ENCODE results near the gene PBX1. TPM values are rescaled to one million over a fixed set of nuclear protein-coding genes. Genes with fewer than 3 reads are reported as not detected.

The PBX1 gene
- total RNA-seq, 4 donors from 2014 or later: 89.6 to 138 (median 112) TPM

DNA sequence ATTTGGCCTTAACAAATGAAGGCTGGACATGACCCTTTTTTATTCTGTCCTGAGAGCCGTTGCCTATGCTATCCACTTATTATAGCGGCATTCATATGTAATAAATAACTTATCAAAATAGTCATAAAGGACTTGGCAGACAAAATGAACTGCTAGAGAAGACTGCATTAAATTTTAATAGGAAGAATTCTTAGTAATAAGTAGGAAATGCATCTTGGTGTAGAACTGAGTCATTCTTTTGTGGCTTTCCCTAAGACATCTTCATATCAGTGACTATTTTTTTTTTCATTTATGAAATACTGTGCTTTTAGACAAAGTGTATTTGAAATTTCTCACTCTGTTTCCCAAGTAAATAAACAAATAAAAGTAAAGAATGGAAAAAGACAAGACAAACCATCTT, 45.6 kb downstream of the PBX1 start:
- TF ChIP-seq, protein P1, sequence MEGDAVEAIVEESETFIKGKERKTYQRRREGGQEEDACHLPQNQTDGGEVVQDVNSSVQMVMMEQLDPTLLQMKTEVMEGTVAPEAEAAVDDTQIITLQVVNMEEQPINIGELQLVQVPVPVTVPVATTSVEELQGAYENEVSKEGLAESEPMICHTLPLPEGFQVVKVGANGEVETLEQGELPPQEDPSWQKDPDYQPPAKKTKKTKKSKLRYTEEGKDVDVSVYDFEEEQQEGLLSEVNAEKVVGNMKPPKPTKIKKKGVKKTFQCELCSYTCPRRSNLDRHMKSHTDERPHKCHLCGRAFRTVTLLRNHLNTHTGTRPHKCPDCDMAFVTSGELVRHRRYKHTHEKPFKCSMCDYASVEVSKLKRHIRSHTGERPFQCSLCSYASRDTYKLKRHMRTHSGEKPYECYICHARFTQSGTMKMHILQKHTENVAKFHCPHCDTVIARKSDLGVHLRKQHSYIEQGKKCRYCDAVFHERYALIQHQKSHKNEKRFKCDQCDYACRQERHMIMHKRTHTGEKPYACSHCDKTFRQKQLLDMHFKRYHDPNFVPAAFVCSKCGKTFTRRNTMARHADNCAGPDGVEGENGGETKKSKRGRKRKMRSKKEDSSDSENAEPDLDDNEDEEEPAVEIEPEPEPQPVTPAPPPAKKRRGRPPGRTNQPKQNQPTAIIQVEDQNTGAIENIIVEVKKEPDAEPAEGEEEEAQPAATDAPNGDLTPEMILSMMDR (IDR thresholded peaks at IDR 0.05): no peak
- no peak for TF ChIP-seq POLR2A (IDR thresholded peaks at IDR 0.05; ENCODE audit: low read depth)
- no peak for TF ChIP-seq POLR2AphosphoS5 (IDR thresholded peaks at IDR 0.05)
- TF ChIP-seq EP300 (IDR thresholded peaks at IDR 0.05): no peak
- no peaks in the 10 kb centered on the region for H3K27me3 ChIP-seq
- no peak for DNase-seq (ENCODE audit: extremely low spot score)
- 71% methylated on average over 2 of the region's 2 CpGs for WGBS
- H3K4me3 ChIP-seq: no peak overlapping the region
- no peaks in the 10 kb centered on the region for H3K9me3 ChIP-seq
- H3K36me3 ChIP-seq: no peaks in the 10 kb centered on the region
- intact Hi-C loops (cut with DNase I): no loop called here
- H3K27ac ChIP-seq (replicated peaks in 1 of 4): peak overlapping the region; percentile 44 to 72 (median 52)
- peaks cover 46 to 98% (median 96%) of the 10 kb centered on the region in 4 donors for H3K4me1 ChIP-seq

GRCh38 chr1:164605254-164606091, 46.5 kb downstream of the PBX1 start:
- Histone ChIP-seq H3K9me3 (no peaks in the 10 kb centered on the region), H3K27me3 (no peaks in the 10 kb centered on the region), H3K36me3 (no peaks in the 10 kb centered on the region), H3K27ac (replicated peaks in 1 of 4) (peak overlapping the region; percentile 13 to 72 (median 46)), H3K4me3 (no peak overlapping the region), H3K4me1 (peaks cover 53 to 98% (median 96%) of the 10 kb centered on the region in 4 donors)
- WGBS: 78% methylated on average over 3 of the region's 3 CpGs
- no peak for DNase-seq (ENCODE audit: extremely low spot score)
- intact Hi-C loops (cut with DNase I): no loop called here
- no peak for TF ChIP-seq POLR2AphosphoS5 (IDR thresholded peaks at IDR 0.05)
- no peak for TF ChIP-seq POLR2A (IDR thresholded peaks at IDR 0.05; ENCODE audit: low read depth)
- TF ChIP-seq, protein P1 (IDR thresholded peaks at IDR 0.05): no peak
- TF ChIP-seq EP300 (IDR thresholded peaks at IDR 0.05): no peak

DNA sequence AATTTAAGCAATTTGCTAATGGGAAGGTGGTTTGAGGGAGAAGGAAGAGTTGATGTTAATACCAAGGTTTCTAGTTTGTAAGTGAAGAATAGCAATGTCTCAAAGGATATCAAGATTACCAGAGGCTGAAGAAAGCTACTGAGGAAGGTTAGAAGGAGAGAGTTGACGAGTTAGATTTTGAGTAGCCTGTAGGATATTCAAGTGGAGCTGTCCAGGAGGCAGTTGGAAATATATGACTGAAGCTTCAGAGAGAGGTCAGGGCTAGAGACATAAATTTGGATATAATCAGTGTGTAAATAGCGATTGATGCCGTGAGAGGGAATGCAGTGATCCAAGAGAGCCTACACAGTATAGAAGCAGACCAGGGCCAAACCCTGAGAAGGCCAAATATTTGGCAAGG, 48.4 kb downstream of the PBX1 start:
- no peaks in the 10 kb centered on the region for H3K9me3 ChIP-seq
- no peaks in the 10 kb centered on the region for H3K36me3 ChIP-seq
- DNase-seq (ENCODE audit: extremely low spot score): no peak
- WGBS: 66% methylated on average over 3 of the region's 3 CpGs
- intact Hi-C loops (cut with DNase I): no loop called here
- TF ChIP-seq POLR2A (IDR thresholded peaks at IDR 0.05; ENCODE audit: low read depth): no peak
- TF ChIP-seq EP300 (IDR thresholded peaks at IDR 0.05): no peak
- TF ChIP-seq, protein P1 (IDR thresholded peaks at IDR 0.05): no peak
- TF ChIP-seq POLR2AphosphoS5 (IDR thresholded peaks at IDR 0.05): no peak
- no peaks in the 10 kb centered on the region for H3K27me3 ChIP-seq
- peaks cover 60 to 98% (median 96%) of the 10 kb centered on the region in 4 donors for H3K4me1 ChIP-seq
- peak overlapping the region in 2 of 4 donors; percentile 26 to 72 for H3K27ac ChIP-seq (replicated peaks in 1 of 4)
- no peak overlapping the region for H3K4me3 ChIP-seq

GRCh38 chr1:164608651-164609057, 49.7 kb downstream of the PBX1 start:
- TF ChIP-seq, protein P1 (IDR thresholded peaks at IDR 0.05): no peak
- TF ChIP-seq POLR2AphosphoS5 (IDR thresholded peaks at IDR 0.05): no peak
- no peak for TF ChIP-seq EP300 (IDR thresholded peaks at IDR 0.05)
- TF ChIP-seq POLR2A (IDR thresholded peaks at IDR 0.05; ENCODE audit: low read depth): no peak
- intact Hi-C loops (cut with DNase I): no loop called here
- Histone ChIP-seq H3K9me3 (no peaks in the 10 kb centered on the region), H3K27ac (replicated peaks in 1 of 4) (peak overlapping the region; percentile 42 to 72 (median 61)), H3K4me3 (no peak overlapping the region), H3K27me3 (no peaks in the 10 kb centered on the region), H3K4me1 (peaks cover 61 to 98% (median 96%) of the 10 kb centered on the region in 4 donors), H3K36me3 (no peaks in the 10 kb centered on the region)
- no peak for DNase-seq (ENCODE audit: extremely low spot score)
